Stimulated activated CD4-positive, alpha-beta T cell treated with anti-CD3 and anti-CD28 coated beads, Interleukin-1b, Interleukin-23, amount 100 ng/mL, for 48 hours (primary cell): Measurements from ENCODE around the gene ALG9.

ENCODE experiments used
- DNase-seq: peaks from one replicate; pipeline ENCODE4 v3.0.0-alpha.2; 2020

ALG9 gene

GRCh38 chr11:111878849-111879636 lies 7.7 kb upstream of the ALG9 start, which contains the start of the genes CFAP68 and FDXACB1:
TSS of gene CFAP68 (plus strand) at chr11:111879541. CDS start at chr11:111879561, 20 bp downstream.
TSS of gene FDXACB1 (minus strand) at chr11:111879165. CDS start at chr11:111879132, 33 bp downstream.
- DNase-seq, result peak; percentile 95

- DNase-seq, result no peak
These were observed 7.0 kb upstream of the ALG9 start for GRCh38 chr11:111878385-111878848.

- no peak for DNase-seq
These were observed 346 bp upstream of the ALG9 start for GRCh38 chr11:111871693-111872161.

GRCh38 chr11:111870522-111870885 lies 877 bp downstream of the ALG9 start:
- no peak for DNase-seq

GRCh38 chr11:111870113-111870512 lies 1.3 kb downstream of the ALG9 start:
- no peak for DNase-seq

GRCh38 chr11:111860257-111860656 lies 11.1 kb downstream of the ALG9 start:
- no peak for DNase-seq

- no peak for DNase-seq
These were observed 15.9 kb downstream of the ALG9 start for GRCh38 chr11:111855506-111855905.

GRCh38 chr11:111852103-111852502 lies 19.3 kb downstream of the ALG9 start:
- no peak for DNase-seq

- no peak for DNase-seq
These were observed 19.7 kb downstream of the ALG9 start for GRCh38 chr11:111851636-111852035.

- no peak for DNase-seq
These were observed 20.3 kb downstream of the ALG9 start for GRCh38 chr11:111851067-111851466.

- DNase-seq, result no peak
These were observed 21.8 kb downstream of the ALG9 start for GRCh38 chr11:111849631-111850030.

GRCh38 chr11:111846636-111847035 lies 24.7 kb downstream of the ALG9 start:
- no peak for DNase-seq

GRCh38 chr11:111846063-111846462 lies 25.3 kb downstream of the ALG9 start:
- no peak for DNase-seq

- DNase-seq, result no peak
These were observed 25.9 kb downstream of the ALG9 start for GRCh38 chr11:111845276-111846028.

GRCh38 chr11:111843661-111844060 lies 27.7 kb downstream of the ALG9 start:
- DNase-seq, result no peak

- DNase-seq, result peak; percentile 85
These were observed 29.9 kb downstream of the ALG9 start for GRCh38 chr11:111841370-111842053.

- no peak for DNase-seq
These were observed 31.2 kb downstream of the ALG9 start for GRCh38 chr11:111840143-111840542.

GRCh38 chr11:111838054-111838453 lies 33.3 kb downstream of the ALG9 start:
- no peak for DNase-seq

GRCh38 chr11:111837366-111837891 lies 34.0 kb downstream of the ALG9 start:
- DNase-seq, result no peak

- DNase-seq, result no peak
These were observed 34.7 kb downstream of the ALG9 start for GRCh38 chr11:111836721-111837120.

GRCh38 chr11:111836162-111836561 lies 35.2 kb downstream of the ALG9 start:
- DNase-seq, result no peak

- DNase-seq, result no peak
These were observed 35.7 kb downstream of the ALG9 start for GRCh38 chr11:111835665-111836064.
